Breast epithelium (tissue), 3 donors: ENCODE results near the gene TMEM59.

Experiments used
- CTCF ChIP-seq, 3 donors: fragments of 450-650 bp; IDR thresholded peaks; one replicate each; pipeline ENCODE4 v1.5.1; 2016 to 2017; ENCODE audit warnings: antibody characterized with exemption in 3 of 3, mild to moderate bottlenecking in 3 of 3, moderate library complexity in 3 of 3
- POLR2A ChIP-seq: fragments of 450-650 bp; IDR thresholded peaks from one replicate; pipeline ENCODE4 v1.6.1; 2016; ENCODE audit warnings: antibody characterized with exemption, mild to moderate bottlenecking, moderate library complexity
- POLR2AphosphoS5 ChIP-seq, 3 donors: sonication (generic); formaldehyde crosslinking; IDR thresholded peaks; one replicate each; pipeline ENCODE4 v1.6.1; 2017; ENCODE audit warnings: antibody characterized with exemption in 3 of 3

GRCh38 chr1:54012008-54012325 is 41.0 kb downstream of the TMEM59 start:
- TF ChIP-seq POLR2A (no peak), CTCF (IDR thresholded peaks at IDR 0.05) (no peak), POLR2AphosphoS5 (IDR thresholded peaks at IDR 0.05) (no peak)
